ENCODE results near the gene ALDH16A1. TPM values are rescaled to one million over a fixed set of nuclear protein-coding genes. Genes with fewer than 3 reads are reported as not detected.
A peak's percentile ranks its signal among the peaks of the same experiment; 100 is the strongest.

Gene ALDH16A1
- total and polyA plus RNA-seq, 2 of the 8 experiments (the other 6 are each of a cell fraction or from before 2014, with no cell fraction given): 30.5 to 34.3 TPM

GRCh38 chr19:49453757-49454240 is 774 bp downstream of the ALDH16A1 start:
- Histone ChIP-seq H3K36me3 (ENCODE audit: control insufficient read depth in 2 of 4, insufficient read depth in 4 of 4, low read length in 3 of 4) (peaks cover 2 to 8% (median 4%) of the 10 kb centered on the region in 4 experiments; a peak in 3 of 8 replicates), H4K20me1 (replicated peaks in 1 of 2; ENCODE audit: control insufficient read depth in 1 of 2, insufficient read depth in 2 of 2, low read length in 2 of 2) (peaks cover 0 to 5% of the 10 kb centered on the region in 2 experiments), H4K91ac (replicated peaks; ENCODE audit: insufficient read length, low read length) (peak overlapping the region; percentile 17), H3K9me3 (ENCODE audit: insufficient read depth in 2 of 2, low read depth in 1 of 2, low read length in 1 of 2) (no peaks in the 10 kb centered on the region), H3K23ac (ENCODE audit: insufficient read length) (no peak overlapping the region), H2BK12ac (ENCODE audit: low read depth, low read length) (no peak overlapping the region), H2BK5ac (ENCODE audit: low read depth, low read length) (peak overlapping the region; percentile 92), H2BK20ac (ENCODE audit: low read length) (no peak overlapping the region), H2BK15ac (ENCODE audit: low read length) (no peak overlapping the region), H3K27me3 (replicated peaks in 1 of 4; ENCODE audit: control insufficient read depth in 3 of 4, extremely low read depth in 1 of 4, insufficient read depth in 3 of 4, low read length in 3 of 4) (no peaks in the 10 kb centered on the region), H3K79me2 (ENCODE audit: control insufficient read depth in 1 of 2, insufficient read depth in 2 of 2, low read length in 2 of 2) (peaks cover 0 to 23% of the 10 kb centered on the region in 2 experiments; a peak in 2 of 4 replicates), H3K4me3 (ENCODE audit: extremely low read depth in 1 of 4, insufficient read depth in 2 of 4, low read depth in 3 of 4, low read length in 4 of 4) (peak overlapping the region; percentile 78 to 86 (median 80)), H3K4me1 (replicated peaks in 1 of 4; ENCODE audit: control insufficient read depth in 3 of 4, insufficient read depth in 4 of 4, low read length in 3 of 4) (peaks cover 0 to 4% (median 1%) of the 10 kb centered on the region in 4 experiments; a peak in 3 of 7 replicates), H3K79me1 (ENCODE audit: low read depth, low read length) (peaks cover 2% of the 10 kb centered on the region), H3K4ac (replicated peaks; ENCODE audit: insufficient read length, low read depth, low read length) (peak overlapping the region; percentile 3), H3K14ac (ENCODE audit: insufficient read length) (no peak overlapping the region), H4K5ac (ENCODE audit: insufficient read length, low read depth, low read length) (peak overlapping the region; percentile 73), H3K18ac (ENCODE audit: extremely low read depth, low read length) (peak overlapping the region; percentile 71; the same call in 1 of the 2 replicates), H4K8ac (ENCODE audit: extremely low read depth, insufficient read depth, low read length) (peak overlapping the region; percentile 99; the same call in 1 of the 2 replicates), H3K4me2 (ENCODE audit: insufficient read depth in 1 of 2, low read depth in 2 of 2, low read length in 2 of 2) (peak overlapping the region; percentile 63 to 93), H2AFZ (ENCODE audit: low read length) (no peak overlapping the region), H2BK120ac (replicated peaks; ENCODE audit: low read depth, low read length) (no peak overlapping the region), H3K27ac (ENCODE audit: low read depth, low read length) (peak overlapping the region; percentile 96), H3K23me2 (ENCODE audit: low read depth, low read length) (peaks cover 4% of the 10 kb centered on the region), H3K9ac (replicated peaks in 1 of 4; ENCODE audit: extremely low read depth in 1 of 4, low read depth in 3 of 4, low read length in 3 of 4) (peak overlapping the region; percentile 94 to 98 (median 96)), H3K56ac (replicated peaks; ENCODE audit: insufficient read length, low read depth, low read length) (no peak overlapping the region), H2AK5ac (ENCODE audit: low read depth, low read length) (peak overlapping the region; percentile 1; the same call in 1 of the 2 replicates)
- DNase-seq (ENCODE audit: low read depth in 1 of 2, low spot score in 2 of 2): no peak
- ChIA-PET CTCF (ENCODE audit: partially characterized antibody) (interaction anchor here (1.9 to 2.1 kb wide), 4 partner anchors 9 to 25 kb away, joined by 5 to 7 read pairs (median 6); partner anchors contain the start of gene FLT3LG), POLR2A (ENCODE audit: partially characterized antibody) (interaction anchor here (0.6 to 4.6 kb wide), 29 partner anchors 10 to 324 kb away, joined by 3 to 33 read pairs (median 4); partner anchors contain the start of genes DKKL1, FLT3LG, GFY and RPS11)
- 48% methylated on average over 8 of the region's 10 CpGs; no CpG with 5 or more reads in 1 of the 2 experiments for WGBS, 2 experiments (ENCODE audit: extremely low coverage in 1 of 2, insufficient coverage in 1 of 2, insufficient read length in 1 of 2, insufficient replicate concordance in 2 of 2, low coverage in 1 of 2, low lambda C conversion rate in 2 of 2, missing lambda C conversion rate in 1 of 2)
- TF ChIP-seq HDAC2 (IDR thresholded peaks at IDR 0.05; ENCODE audit: borderline replicate concordance in 1 of 2, low read depth in 2 of 2, low read length in 2 of 2): no peak
- 0 out of 2 replicates have a peak, but pooled peaks have one; percentile 4 for TF ChIP-seq JUND (IDR thresholded peaks at IDR 0.05; ENCODE audit: low read length)
- FAIRE-seq: no peak

All from H1 (cell line).